Measurements from ENCODE around the gene HBS1L. TPM values are rescaled to one million over a fixed set of nuclear protein-coding genes. Genes with fewer than 3 reads are reported as not detected.

HBS1L gene
- total RNA-seq, 2 donors from 2014 or later, result 21.3 to 29.0 TPM

- TF ChIP-seq POLR2A (IDR thresholded peaks at IDR 0.05) (no peak), CTCF (IDR thresholded peaks at IDR 0.05) (no peak)
- Histone ChIP-seq H3K9me3 (no peaks in the 10 kb centered on the region), H3K27ac (no peak overlapping the region), H3K36me3 (replicated peaks in 1 of 2; ENCODE audit: insufficient read depth in 1 of 2, low read depth in 2 of 2) (no peaks in the 10 kb centered on the region), H3K4me3 (no peak overlapping the region), H3K4me1 (no peaks in the 10 kb centered on the region), H3K27me3 (no peaks in the 10 kb centered on the region)
- intact Hi-C loops (cut with DNase I), result no loop called here
- WGBS, 2 donors, result 55 to 68% methylated on average over 3 of the region's 3 CpGs
- DNase-seq (no peak), ATAC-seq (no peak)
These were observed 12.2 kb upstream of the HBS1L start for GRCh38 chr6:135066806-135067205.

DNA sequence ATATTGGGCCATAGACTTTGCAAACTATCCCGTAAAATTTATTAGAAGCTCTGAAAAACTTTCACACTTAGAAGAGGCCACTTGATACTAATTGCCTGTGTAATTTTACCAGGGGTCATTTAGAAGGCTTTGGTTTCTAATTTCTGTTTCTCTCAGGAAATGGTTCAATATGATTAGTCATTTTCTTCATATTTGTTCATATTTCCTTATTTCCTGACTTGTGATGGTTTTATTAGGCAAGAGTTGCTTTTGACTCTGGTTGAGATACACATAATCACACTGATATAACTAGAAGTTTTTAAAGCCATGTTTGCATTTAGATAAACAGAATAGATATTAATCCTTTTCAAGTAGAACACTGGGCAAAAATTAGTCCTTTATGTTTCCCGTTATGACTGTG is 11.8 kb upstream of the HBS1L start:
- DNase-seq (no peak), ATAC-seq (no peak)
- WGBS, 2 donors, result 64 to 72% methylated on average over 2 of the region's 2 CpGs
- Histone ChIP-seq H3K4me3 (no peak overlapping the region), H3K36me3 (replicated peaks in 1 of 2; ENCODE audit: insufficient read depth in 1 of 2, low read depth in 2 of 2) (no peaks in the 10 kb centered on the region), H3K27me3 (no peaks in the 10 kb centered on the region), H3K4me1 (no peaks in the 10 kb centered on the region), H3K9me3 (no peaks in the 10 kb centered on the region), H3K27ac (no peak overlapping the region)
- TF ChIP-seq POLR2A (IDR thresholded peaks at IDR 0.05) (no peak), CTCF (IDR thresholded peaks at IDR 0.05) (no peak)
- intact Hi-C loops (cut with DNase I), result no loop called here

GRCh38 chr6:135064586-135064985 is 10.0 kb upstream of the HBS1L start:
- H3K4me1 ChIP-seq, result no peaks in the 10 kb centered on the region
- no peaks in the 10 kb centered on the region for H3K27me3 ChIP-seq
- no peak for ATAC-seq
- H3K9me3 ChIP-seq, result no peaks in the 10 kb centered on the region
- no peak for DNase-seq
- H3K36me3 ChIP-seq (replicated peaks in 1 of 2; ENCODE audit: insufficient read depth in 1 of 2, low read depth in 2 of 2), result no peaks in the 10 kb centered on the region
- H3K4me3 ChIP-seq, result no peak overlapping the region
- no peak for TF ChIP-seq POLR2A (IDR thresholded peaks at IDR 0.05)
- no peak for TF ChIP-seq CTCF (IDR thresholded peaks at IDR 0.05)
- intact Hi-C loops (cut with DNase I), result no loop called here
- H3K27ac ChIP-seq, result no peak overlapping the region
- 37 to 54% methylated on average over 1 of the region's 1 CpG for WGBS, 2 donors

GRCh38 chr6:135063926-135064325 is 9.3 kb upstream of the HBS1L start:
- ATAC-seq (no peak), DNase-seq (no peak)
- Histone ChIP-seq H3K27ac (no peak overlapping the region), H3K36me3 (replicated peaks in 1 of 2; ENCODE audit: insufficient read depth in 1 of 2, low read depth in 2 of 2) (no peaks in the 10 kb centered on the region), H3K9me3 (no peaks in the 10 kb centered on the region), H3K4me1 (no peaks in the 10 kb centered on the region), H3K4me3 (no peak overlapping the region), H3K27me3 (no peaks in the 10 kb centered on the region)
- TF ChIP-seq CTCF (IDR thresholded peaks at IDR 0.05), result no peak
- no peak for TF ChIP-seq POLR2A (IDR thresholded peaks at IDR 0.05)
- WGBS, 2 donors, result 72 to 73% methylated on average over 3 of the region's 3 CpGs
- intact Hi-C loops (cut with DNase I), result no loop called here

GRCh38 chr6:135062735-135063134 is 8.1 kb upstream of the HBS1L start:
- no peak for DNase-seq

More at GRCh38 chr6:135062735-135063134, 8.1 kb upstream of the HBS1L start:
- Histone ChIP-seq H3K27ac (no peak overlapping the region), H3K9me3 (no peaks in the 10 kb centered on the region), H3K4me3 (no peak overlapping the region), H3K36me3 (replicated peaks in 1 of 2; ENCODE audit: insufficient read depth in 1 of 2, low read depth in 2 of 2) (no peaks in the 10 kb centered on the region), H3K4me1 (no peaks in the 10 kb centered on the region), H3K27me3 (no peaks in the 10 kb centered on the region)
- TF ChIP-seq CTCF (IDR thresholded peaks at IDR 0.05), result no peak
- TF ChIP-seq POLR2A (IDR thresholded peaks at IDR 0.05), result no peak
- no peak for ATAC-seq
- 54 to 59% methylated on average over 7 of the region's 7 CpGs for whole genome bisulfite sequencing, 2 donors
- intact Hi-C loops (cut with DNase I), result no loop called here

All from body of pancreas (tissue), 4 donors.